ENCODE results near the gene PSKH1.

PSKH1 gene

GRCh38 chr16:67940446-67941089 is 47.5 kb downstream of the PSKH1 start:
- DNase-seq (ENCODE audit: low spot score), result no peak

GRCh38 chr16:67941469-67942199 is 48.6 kb downstream of the PSKH1 start:
- DNase-seq (ENCODE audit: low spot score), result no peak

GRCh38 chr16:67942200-67942509 is 49.1 kb downstream of the PSKH1 start:
- peak; percentile 66 for DNase-seq (ENCODE audit: low spot score)

- DNase-seq (ENCODE audit: low spot score), result no peak
Observed at GRCh38 chr16:67942510-67943255, 49.6 kb downstream of the PSKH1 start.

GRCh38 chr16:67943256-67943618 is 50.2 kb downstream of the PSKH1 start:
- no peak for DNase-seq (ENCODE audit: low spot score)

GRCh38 chr16:67943619-67944504 is 50.8 kb downstream of the PSKH1 start, which contains the start of gene LCAT:
TSS of gene LCAT (minus strand) at chr16:67944120. CDS start at chr16:67944101, 19 bp downstream.
- no peak for DNase-seq (ENCODE audit: low spot score)

GRCh38 chr16:67944690-67945391 is 51.8 kb downstream of the PSKH1 start:
- DNase-seq (ENCODE audit: low spot score), result no peak

GRCh38 chr16:67945392-67945933 is 52.4 kb downstream of the PSKH1 start:
- DNase-seq (ENCODE audit: low spot score), result no peak

- DNase-seq (ENCODE audit: low spot score), result no peak
Observed at GRCh38 chr16:67946128-67946569, 53.1 kb downstream of the PSKH1 start.

- no peak for DNase-seq (ENCODE audit: low spot score)
Observed at GRCh38 chr16:67946966-67947558, 54.0 kb downstream of the PSKH1 start.

GRCh38 chr16:67948015-67948414 is 55.0 kb downstream of the PSKH1 start:
- no peak for DNase-seq (ENCODE audit: low spot score)

GRCh38 chr16:67949645-67950044 is 56.6 kb downstream of the PSKH1 start:
- DNase-seq (ENCODE audit: low spot score), result no peak

GRCh38 chr16:67950335-67950843 is 57.3 kb downstream of the PSKH1 start:
- DNase-seq (ENCODE audit: low spot score), result no peak

- DNase-seq (ENCODE audit: low spot score), result no peak
Observed at GRCh38 chr16:67951485-67951884, 58.4 kb downstream of the PSKH1 start.

- no peak for DNase-seq (ENCODE audit: low spot score)
Observed at GRCh38 chr16:67953641-67954375, 60.8 kb downstream of the PSKH1 start.

- no peak for DNase-seq (ENCODE audit: low spot score)
Observed at GRCh38 chr16:67954421-67955196, 61.6 kb downstream of the PSKH1 start.

- no peak for DNase-seq (ENCODE audit: low spot score)
Observed at GRCh38 chr16:67957622-67958021, 64.6 kb downstream of the PSKH1 start.

GRCh38 chr16:67959536-67960329 is 66.7 kb downstream of the PSKH1 start:
- DNase-seq (ENCODE audit: low spot score), result peak; percentile 97
